Fibroblast of lung (primary cell): ENCODE measurements around the gene CHD8. TPM values are rescaled to one million over a fixed set of nuclear protein-coding genes. Genes with fewer than 3 reads are reported as not detected.

Experiments
- DNase-seq, 2 donors: peaks; one replicate each; pipeline versions ENCODE4 v3.0.0 to v3.0.0-alpha.2; 2010; ENCODE audit warnings: low read depth in 2 of 2
- H2AFZ ChIP-seq: 2 replicates; pipeline ENCODE4 v1.5.1; 2012; ENCODE audit warnings: low read length, control low read depth, inconsistent platforms
- H3K27ac ChIP-seq: 2 replicates; pipeline ENCODE4 v1.5.1; 2011; ENCODE audit warnings: low read length, control low read depth; ENCODE audit not compliant: insufficient read depth
- H3K27me3 ChIP-seq: 2 replicates; pipeline ENCODE4 v1.5.1; 2011; ENCODE audit warnings: mild to moderate bottlenecking, low read length; ENCODE audit not compliant: control insufficient read depth, insufficient read depth
- H3K36me3 ChIP-seq: 2 replicates; pipeline ENCODE4 v1.5.1; 2011; ENCODE audit warnings: low read length; ENCODE audit not compliant: control insufficient read depth, insufficient read depth
- H3K4me1 ChIP-seq: 2 replicates; pipeline ENCODE4 v1.5.1; 2011; ENCODE audit warnings: low read length; ENCODE audit not compliant: control insufficient read depth, insufficient read depth; ENCODE audit errors: extremely low read depth
- H3K4me2 ChIP-seq: 2 replicates; pipeline ENCODE4 v1.5.1; 2011; ENCODE audit warnings: low read length, control low read depth; ENCODE audit not compliant: insufficient read depth; ENCODE audit errors: extremely low read depth
- H3K4me3 ChIP-seq, 4 experiments: fragments of 200-600 bp in 1 of 4; sonication (generic) in 1 of 4; replicated peaks in 1 of 4; 2 replicates each; pipeline ENCODE4 v1.5.1; 2011 to 2016; ENCODE audit warnings: low read length in 4 of 4, low read depth in 3 of 4, mild to moderate bottlenecking in 3 of 4, control low read depth in 2 of 4, inconsistent platforms in 1 of 4, mixed read lengths in 1 of 4; ENCODE audit not compliant: insufficient read depth in 1 of 4; ENCODE audit errors: control extremely low read depth in 1 of 4
- H3K79me2 ChIP-seq: 2 replicates; pipeline ENCODE4 v1.5.1; 2012; ENCODE audit warnings: mild to moderate bottlenecking, low read length, inconsistent platforms; ENCODE audit not compliant: control insufficient read depth, insufficient read depth
- H3K9ac ChIP-seq: 2 replicates; pipeline ENCODE4 v1.5.1; 2011; ENCODE audit warnings: mild to moderate bottlenecking, low read length, control low read depth; ENCODE audit not compliant: insufficient read depth
- H3K9me3 ChIP-seq: 2 replicates; pipeline ENCODE4 v1.5.1; 2012; ENCODE audit warnings: low read depth, low read length; ENCODE audit not compliant: control insufficient read depth, insufficient read depth
- H4K20me1 ChIP-seq: 2 replicates; pipeline ENCODE4 v1.5.1; 2011; ENCODE audit warnings: low read length; ENCODE audit not compliant: control insufficient read depth, insufficient read depth; ENCODE audit errors: extremely low read depth
- EZH2 ChIP-seq: IDR thresholded peaks from 2 replicates; pipeline ENCODE4 v1.5.1; 2012; ENCODE audit warnings: low read length, control low read depth, mild to moderate bottlenecking; ENCODE audit errors: missing control alignments
- polyA minus RNA-seq: library from RNA; depleted of rRNA, polyadenylated mRNA; stranded (reverse); fragments of >200 nt; gene quantifications from 2 replicates; pipeline ENCODE4 v1.2.3, GENCODE V29; 2011; ENCODE audit warnings: low replicate concordance
- polyA plus RNA-seq, 2 donors: library from polyadenylated mRNA; depleted of rRNA in 1 of 2; stranded (reverse) in 1 of 2; unstranded in 1 of 2; fragments of >200 nt; gene quantifications; 2 replicates each; pipeline ENCODE4 v1.2.1, GENCODE V29; 2011 to 2012; ENCODE audit warnings: missing spikeins in 1 of 2
- total RNA-seq: library from RNA; depleted of rRNA; stranded (reverse); fragments of >200 nt; gene quantifications from 2 replicates; pipeline ENCODE4 v1.2.1, GENCODE V29; 2014
- TF ChIP-seq, protein P1 (sequence below), 2 donors: IDR thresholded peaks in 1 of 2; conservative IDR thresholded peaks in 1 of 2; 1 replicate in 1 of 2; 2 replicates in 1 of 2; pipeline ENCODE4 v1.5.1; 2011 to 2012; ENCODE audit warnings: low read length in 2 of 2, control low read depth in 1 of 2, inconsistent platforms in 1 of 2, low read depth in 1 of 2, mild to moderate bottlenecking in 1 of 2

The CHD8 gene
- total RNA-seq (46.5 and 56.3 TPM in 2 replicates), polyA plus RNA-seq (11.1 and 19.3 TPM in 2 replicates), polyA minus RNA-seq (157 and 198 TPM in 2 replicates)
- 43.9 and 44.2 TPM in 2 replicates for polyA plus RNA-seq (2012)

GRCh38 chr14:21455912-21456667, at the start of gene CHD8:
TSS of gene CHD8 (minus strand) at chr14:21456123. CDS start at chr14:21431643, 24,480 bp downstream.
- Histone ChIP-seq H2AFZ (peak within 1 kb of the TSS; percentile 100), H3K27me3 (no peaks in the 10 kb centered on the region), H3K9me3 (no peaks in the 10 kb centered on the region), H3K9ac (peak within 1 kb of the TSS; percentile 75), H3K36me3 (no peaks in the 10 kb centered on the region), H3K27ac (peak within 1 kb of the TSS; percentile 96), H4K20me1 (no peaks in the 10 kb centered on the region), H3K4me2 (peak within 1 kb of the TSS; percentile 98), H3K79me2 (peaks cover 40% of the 10 kb centered on the region), H3K4me3 (peak within 1 kb of the TSS; percentile 75 to 97 (median 86)), H3K4me1 (no peaks in the 10 kb centered on the region)
- TF ChIP-seq, protein P1, sequence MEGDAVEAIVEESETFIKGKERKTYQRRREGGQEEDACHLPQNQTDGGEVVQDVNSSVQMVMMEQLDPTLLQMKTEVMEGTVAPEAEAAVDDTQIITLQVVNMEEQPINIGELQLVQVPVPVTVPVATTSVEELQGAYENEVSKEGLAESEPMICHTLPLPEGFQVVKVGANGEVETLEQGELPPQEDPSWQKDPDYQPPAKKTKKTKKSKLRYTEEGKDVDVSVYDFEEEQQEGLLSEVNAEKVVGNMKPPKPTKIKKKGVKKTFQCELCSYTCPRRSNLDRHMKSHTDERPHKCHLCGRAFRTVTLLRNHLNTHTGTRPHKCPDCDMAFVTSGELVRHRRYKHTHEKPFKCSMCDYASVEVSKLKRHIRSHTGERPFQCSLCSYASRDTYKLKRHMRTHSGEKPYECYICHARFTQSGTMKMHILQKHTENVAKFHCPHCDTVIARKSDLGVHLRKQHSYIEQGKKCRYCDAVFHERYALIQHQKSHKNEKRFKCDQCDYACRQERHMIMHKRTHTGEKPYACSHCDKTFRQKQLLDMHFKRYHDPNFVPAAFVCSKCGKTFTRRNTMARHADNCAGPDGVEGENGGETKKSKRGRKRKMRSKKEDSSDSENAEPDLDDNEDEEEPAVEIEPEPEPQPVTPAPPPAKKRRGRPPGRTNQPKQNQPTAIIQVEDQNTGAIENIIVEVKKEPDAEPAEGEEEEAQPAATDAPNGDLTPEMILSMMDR (conservative IDR thresholded peaks at IDR 0.05 in 1 of 2, IDR thresholded peaks at IDR 0.05 in 1 of 2; ENCODE audit: low read depth in 1 of 2, low read length in 2 of 2) = peak; percentile 36 to 56
- no peak for TF ChIP-seq EZH2
- peak; percentile 100 for DNase-seq

DNA sequence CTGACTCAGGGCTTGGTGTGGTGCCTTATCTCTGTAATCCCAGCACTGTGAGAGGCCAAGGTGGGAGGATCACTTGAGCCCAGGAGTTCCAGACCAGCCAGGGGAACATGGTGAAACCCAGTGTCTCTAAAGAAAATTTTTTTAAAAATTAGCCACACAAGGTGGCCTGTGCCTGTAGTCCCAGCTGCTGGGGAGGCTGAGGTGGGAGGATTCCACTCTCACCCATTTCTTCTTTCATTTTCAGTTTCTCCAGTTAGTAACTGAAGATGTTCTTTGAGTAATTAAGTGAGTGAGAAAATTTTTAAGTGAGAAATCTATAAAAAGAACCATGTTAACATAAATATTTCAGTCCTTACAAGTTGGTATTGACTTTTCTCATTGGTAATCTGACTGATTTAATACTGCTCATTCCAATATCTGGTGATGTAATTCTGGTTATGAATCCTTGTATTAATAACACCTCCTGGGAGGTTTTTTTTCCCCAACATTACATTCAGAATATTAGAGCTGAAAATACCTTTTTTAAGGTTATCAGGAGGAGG, 49.2 kb upstream of the CHD8 start:
- Histone ChIP-seq H3K4me3 (no peak overlapping the region), H3K4me2 (no peak overlapping the region), H3K4me1 (peaks cover 2% of the 10 kb centered on the region), H3K36me3 (peaks cover 12% of the 10 kb centered on the region), H3K9ac (no peak overlapping the region), H3K79me2 (peaks cover 41% of the 10 kb centered on the region), H3K27me3 (no peaks in the 10 kb centered on the region), H3K27ac (no peak overlapping the region), H2AFZ (no peak overlapping the region), H4K20me1 (no peaks in the 10 kb centered on the region), H3K9me3 (no peaks in the 10 kb centered on the region)
- DNase-seq = no peak
- TF ChIP-seq, protein P1 (conservative IDR thresholded peaks at IDR 0.05 in 1 of 2, IDR thresholded peaks at IDR 0.05 in 1 of 2; ENCODE audit: low read depth in 1 of 2, low read length in 2 of 2) = no peak
- no peak for TF ChIP-seq EZH2

DNA sequence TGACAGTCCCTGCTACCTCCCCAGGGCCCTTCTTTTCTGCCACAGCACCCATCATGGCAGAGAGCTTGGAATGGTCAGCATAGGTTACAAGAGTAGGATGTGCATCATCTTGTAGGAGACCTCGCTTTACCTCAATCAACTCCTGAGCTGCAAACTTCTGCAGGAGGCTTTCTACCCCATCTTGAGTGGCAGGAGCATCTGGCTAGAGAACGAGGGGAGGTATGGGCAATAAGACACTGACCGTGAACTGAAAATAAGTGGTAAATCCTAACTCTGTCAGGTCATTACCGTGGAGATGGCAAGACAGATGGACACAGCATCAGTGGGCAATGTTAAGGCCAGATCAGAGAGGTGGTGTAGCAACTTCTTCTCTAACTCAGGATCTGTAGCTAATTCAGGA, 47.5 kb upstream of the CHD8 start:
- H3K4me1 ChIP-seq = no peaks in the 10 kb centered on the region
- H3K79me2 ChIP-seq = peaks cover 26% of the 10 kb centered on the region
- H4K20me1 ChIP-seq = no peaks in the 10 kb centered on the region
- H3K9me3 ChIP-seq = no peaks in the 10 kb centered on the region
- H3K4me2 ChIP-seq = no peak overlapping the region
- H3K27ac ChIP-seq = no peak overlapping the region
- H3K9ac ChIP-seq = no peak overlapping the region
- H2AFZ ChIP-seq = no peak overlapping the region
- peaks cover 18% of the 10 kb centered on the region for H3K36me3 ChIP-seq
- no peaks in the 10 kb centered on the region for H3K27me3 ChIP-seq
- no peak overlapping the region for H3K4me3 ChIP-seq
- DNase-seq = no peak
- TF ChIP-seq, protein P1 (conservative IDR thresholded peaks at IDR 0.05 in 1 of 2, IDR thresholded peaks at IDR 0.05 in 1 of 2; ENCODE audit: low read depth in 1 of 2, low read length in 2 of 2) = no peak
- TF ChIP-seq EZH2 = no peak
